ENCODE data around the gene CATSPER1.
"Not testable (repeated sequence)": the region's sequence is repeated elsewhere in the genome, so short reads cannot be mapped to it uniquely, and the experiment has no call there.

The CATSPER1 gene

GRCh38 chr11:66051766-66052663 is 25.7 kb upstream of the CATSPER1 start, which contains the start of gene SF3B2:
TSS of gene SF3B2 (plus strand) at chr11:66052364. CDS start at chr11:66052385, 21 bp downstream.
- DNase-seq (ENCODE audit: low read depth): peak; percentile 92

GRCh38 chr11:66051371-66051765 is 25.1 kb upstream of the CATSPER1 start:
- no peak for DNase-seq (ENCODE audit: low read depth)

- no peak for DNase-seq (ENCODE audit: low read depth)
Measured at GRCh38 chr11:66050581-66051231, 24.4 kb upstream of the CATSPER1 start.

DNA sequence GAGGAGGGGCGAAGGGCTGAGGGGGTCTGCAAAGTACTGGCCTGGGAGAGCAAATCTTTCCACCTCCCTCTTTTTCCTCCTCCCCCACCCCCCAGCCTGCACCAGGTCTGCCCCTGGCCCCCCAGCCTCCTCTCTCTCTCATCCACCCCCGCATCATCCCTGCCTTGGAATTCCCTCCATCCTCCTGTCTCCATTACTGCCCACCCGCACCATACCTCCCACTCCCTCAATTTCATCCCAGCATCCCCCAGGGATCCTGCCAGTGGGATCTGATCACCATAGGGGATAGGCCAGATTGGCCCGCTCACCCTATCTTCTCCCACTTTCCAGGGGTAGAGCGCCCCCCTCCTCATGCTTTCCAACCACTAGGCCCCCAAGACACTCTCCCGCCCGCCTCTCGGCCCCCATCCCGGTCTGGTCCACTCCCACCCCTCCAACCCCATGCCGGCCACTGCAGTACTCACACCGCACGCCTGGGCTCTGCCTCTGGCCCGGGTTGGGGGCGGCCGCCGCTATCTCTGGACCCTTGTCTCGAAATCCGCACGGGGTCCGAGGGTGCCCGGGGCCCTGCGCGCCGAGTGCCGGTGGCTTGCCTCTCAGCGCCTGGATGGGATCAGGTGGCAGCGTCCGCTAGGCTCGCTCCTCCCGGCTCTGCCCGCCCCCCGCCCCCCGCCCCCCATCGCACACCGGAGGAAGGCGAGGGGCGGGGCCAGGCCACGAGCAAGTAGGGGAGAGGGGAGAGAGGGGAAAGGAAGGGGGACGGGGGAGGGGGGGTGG is 22.5 kb upstream of the CATSPER1 start, which contains the start of gene GAL3ST3:
TSS of gene GAL3ST3 (minus strand) at position 615 of the 777 bp plus-strand sequence. CDS start 3,746 bp downstream, outside the sequence.
- DNase-seq (ENCODE audit: low read depth): no peak

DNA sequence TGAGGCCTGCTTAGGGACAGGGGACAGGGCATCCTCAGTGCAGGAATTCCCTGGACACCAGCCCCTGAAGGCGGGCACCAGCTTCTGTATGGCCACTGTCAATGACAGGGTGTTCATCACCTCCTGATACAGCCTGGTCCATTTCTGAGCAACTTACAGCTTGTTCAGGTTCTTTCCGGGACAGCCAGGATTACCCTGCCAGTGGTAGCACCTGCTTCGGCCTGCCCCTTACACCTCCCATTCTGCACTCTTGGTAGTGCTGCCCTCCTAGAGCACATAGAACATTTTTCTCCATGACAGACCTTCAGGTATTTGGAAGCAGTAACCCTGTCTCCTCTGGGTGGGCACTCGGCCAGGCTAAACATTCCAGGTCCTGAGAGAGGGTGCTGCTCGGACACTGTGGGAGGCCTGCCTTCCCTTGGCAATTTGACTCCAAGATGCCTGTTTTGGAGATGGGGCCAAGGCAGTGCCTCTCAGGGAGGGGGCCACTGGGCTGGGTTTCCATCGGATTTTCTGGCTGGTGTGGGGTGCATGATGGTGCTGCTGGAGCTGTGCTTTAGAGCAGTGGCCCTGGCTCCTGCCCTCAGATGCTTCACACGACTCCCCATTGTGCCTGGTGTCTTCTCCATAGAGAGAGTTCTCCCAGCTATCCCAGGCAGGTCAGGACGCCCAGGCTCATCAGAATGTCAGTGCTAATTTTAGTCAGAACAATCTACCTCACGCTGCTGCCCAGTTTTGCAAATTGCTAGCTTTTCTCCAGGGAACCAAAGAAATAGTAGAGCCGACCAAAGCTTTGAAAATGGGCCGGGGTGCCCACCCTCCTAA is 21.5 kb upstream of the CATSPER1 start:
- DNase-seq (ENCODE audit: low read depth): no peak

- DNase-seq (ENCODE audit: low read depth): no peak
Measured at GRCh38 chr11:66046901-66047300, 20.6 kb upstream of the CATSPER1 start.

- DNase-seq (ENCODE audit: low read depth): peak; percentile 80
Measured at GRCh38 chr11:66045177-66045639, 18.9 kb upstream of the CATSPER1 start.

DNA sequence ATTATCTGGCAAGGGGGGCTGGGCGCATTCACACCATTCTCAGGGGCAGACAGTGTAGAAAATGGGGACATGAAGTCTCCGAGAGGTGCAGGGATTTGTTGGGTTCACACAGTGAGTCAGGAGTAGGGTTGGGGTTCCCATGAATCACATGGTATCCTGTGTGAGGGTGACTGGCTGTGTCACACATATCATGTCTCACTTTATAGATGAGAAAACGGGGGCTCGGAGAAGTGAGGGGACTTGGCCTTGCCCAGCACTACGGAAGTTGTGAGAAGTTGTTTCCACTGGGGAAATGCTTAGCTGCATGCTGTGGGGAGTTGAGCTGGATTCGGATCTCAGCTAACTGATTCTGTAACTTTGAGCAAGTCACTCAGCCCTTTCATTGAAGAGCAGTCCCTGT is 18.5 kb upstream of the CATSPER1 start:
- DNase-seq (ENCODE audit: low read depth): no peak

DNA sequence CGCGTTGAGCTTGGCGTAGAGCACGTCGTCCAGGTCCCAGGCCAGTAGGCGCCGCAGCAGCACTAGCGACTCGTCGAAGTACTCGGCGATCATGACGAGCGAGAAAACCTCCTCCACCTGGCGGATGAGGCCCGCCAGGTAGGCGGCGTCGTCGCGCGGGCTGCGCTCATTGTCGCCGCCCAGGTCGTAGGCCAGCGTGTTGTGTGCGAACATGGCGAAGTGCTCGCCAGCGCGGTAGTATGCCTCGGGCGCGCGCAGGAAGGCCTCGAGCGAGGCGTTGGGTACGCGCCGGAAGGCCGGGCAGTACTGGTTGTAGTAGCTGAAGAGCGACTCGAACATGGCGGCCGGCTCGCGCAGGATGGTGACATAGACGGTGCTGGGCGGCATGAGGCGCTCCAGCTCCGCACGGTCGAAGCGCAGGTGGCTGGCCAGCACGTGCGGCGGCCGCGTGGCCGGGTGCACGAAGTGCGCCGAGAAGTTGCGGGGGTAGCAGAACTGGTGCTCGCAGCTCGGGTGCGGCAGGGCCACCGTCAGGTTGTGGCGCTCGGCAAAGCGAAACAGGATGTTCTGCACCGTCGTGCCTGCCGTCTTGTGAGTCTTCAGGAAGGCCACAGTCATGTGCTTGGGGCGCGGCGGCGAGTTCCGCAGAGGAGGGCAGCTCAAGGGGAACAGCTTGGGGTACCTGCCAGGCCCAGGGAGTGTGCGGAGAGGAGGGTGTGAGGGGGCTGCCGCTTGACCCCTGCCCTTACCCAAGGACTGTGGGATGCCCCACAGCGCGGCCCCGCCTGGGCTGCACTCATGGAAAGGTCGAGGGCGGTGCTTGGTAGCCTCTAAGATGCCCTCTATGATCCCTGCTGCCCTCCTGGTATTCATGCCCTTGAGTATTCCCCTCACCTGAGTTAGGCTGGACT is 17.0 kb upstream of the CATSPER1 start:
- no peak for DNase-seq (ENCODE audit: low read depth)

- no peak for DNase-seq (ENCODE audit: low read depth)
Measured at GRCh38 chr11:66042227-66042995, 16.1 kb upstream of the CATSPER1 start.

GRCh38 chr11:66039765-66040164 is 13.5 kb upstream of the CATSPER1 start:
- no peak for DNase-seq (ENCODE audit: low read depth)

- DNase-seq (ENCODE audit: low read depth): no peak
Measured at GRCh38 chr11:66037327-66037726, 11.0 kb upstream of the CATSPER1 start.

DNA sequence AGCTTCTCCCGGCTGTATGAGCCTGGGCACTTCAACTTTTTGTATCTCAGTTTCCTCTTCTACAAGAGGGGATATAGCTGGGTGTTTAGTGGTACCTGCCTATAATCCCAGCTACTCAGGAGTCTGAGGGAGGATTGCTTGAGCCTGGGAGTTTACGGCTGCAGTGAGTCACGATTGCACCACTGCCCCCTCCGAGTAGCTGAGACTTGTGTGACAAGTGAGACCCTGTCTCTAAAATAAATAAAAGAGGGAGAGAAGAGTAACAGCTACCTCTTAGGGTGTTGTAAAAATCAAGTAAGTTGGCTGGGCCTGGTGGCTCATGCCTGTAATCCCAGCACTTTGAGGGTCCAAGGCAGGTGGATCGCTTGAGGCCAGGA is 10.0 kb upstream of the CATSPER1 start:
- no peak for DNase-seq (ENCODE audit: low read depth)

GRCh38 chr11:66035653-66036333 is 9.5 kb upstream of the CATSPER1 start:
- no peak for DNase-seq (ENCODE audit: low read depth)

- no peak for DNase-seq (ENCODE audit: low read depth)
Measured at GRCh38 chr11:66032957-66033735, 6.9 kb upstream of the CATSPER1 start.

GRCh38 chr11:66023186-66023440 is 3.2 kb downstream of the CATSPER1 start:
- DNase-seq (ENCODE audit: low read depth): not testable (repeated sequence)

DNA sequence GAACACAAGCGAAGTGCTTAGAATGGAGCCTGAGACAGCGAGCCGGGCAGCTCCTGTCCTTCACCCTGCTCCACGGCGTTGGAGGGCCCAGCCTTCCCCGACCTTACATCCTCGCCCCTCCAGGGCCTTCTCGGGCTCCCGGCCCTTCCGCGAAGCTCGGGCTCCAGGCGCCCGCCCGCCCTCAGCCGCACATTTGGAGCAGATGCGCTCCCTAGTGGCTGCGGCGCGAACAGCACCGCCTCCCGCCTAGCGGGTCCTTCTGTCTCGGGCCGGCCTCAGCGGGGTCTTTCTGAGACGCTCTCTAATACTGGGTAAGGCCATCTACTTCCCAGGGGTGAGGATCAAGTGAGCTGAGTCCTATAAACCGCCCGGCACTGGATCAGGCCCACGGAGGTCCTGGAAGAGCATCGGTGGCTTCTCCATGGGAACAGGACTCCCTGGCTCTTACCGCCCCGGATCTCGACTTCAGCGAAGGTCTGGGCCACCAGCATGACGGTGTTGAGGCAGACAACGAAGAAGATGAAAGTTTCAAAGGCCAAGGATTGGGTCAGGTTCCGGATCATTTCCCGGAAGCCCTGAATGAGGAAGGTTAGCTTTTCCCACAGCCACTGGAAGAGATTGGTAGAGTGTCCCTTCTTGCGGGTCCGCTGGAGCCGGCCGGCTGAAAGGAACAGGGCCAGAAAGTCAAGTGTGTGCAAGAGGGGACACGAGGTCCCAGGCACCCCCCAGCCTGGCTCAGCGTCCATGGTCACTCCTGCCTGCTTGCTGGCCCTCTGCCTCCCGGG is 3.7 kb downstream of the CATSPER1 start:
- DNase-seq (ENCODE audit: low read depth): peak; percentile 64
